H1 (cell line): ENCODE measurements around the gene HS1BP3. TPM values are rescaled to one million over a fixed set of nuclear protein-coding genes. Genes with fewer than 3 reads are reported as not detected.

Experiments
- CBX5 ChIP-seq: fragments of 300-800, 300-1000 bp; sonication (generic); IDR thresholded peaks from 2 replicates; pipeline ENCODE4 v1.7.1; 2016; ENCODE audit warnings: antibody characterized with exemption, low read length, low read depth
- EP300 ChIP-seq, 2 experiments: IDR thresholded peaks; 1 replicate in 1 of 2; 2 replicates in 1 of 2; pipeline ENCODE4 v1.6.1; 2011 to 2012; ENCODE audit warnings: low read depth in 2 of 2, low read length in 2 of 2, mild to moderate bottlenecking in 2 of 2, borderline replicate concordance in 1 of 2, inconsistent platforms in 1 of 2, moderate library complexity in 1 of 2
- HDAC6 ChIP-seq: IDR thresholded peaks from one replicate; pipeline ENCODE4 v1.7.1; 2012; ENCODE audit warnings: low read depth, mild to moderate bottlenecking, inconsistent platforms, low read length, moderate library complexity
- NRF1 ChIP-seq: IDR thresholded peaks from 2 replicates; pipeline ENCODE4 v1.6.1; 2011; ENCODE audit warnings: mild to moderate bottlenecking, low read depth, low read length, improper control_type of control experiment
- RNF2 ChIP-seq: fragments of 200-900, 300-1000 bp; sonication (generic); IDR thresholded peaks from 2 replicates; pipeline ENCODE4 v1.7.1; 2016; ENCODE audit warnings: borderline replicate concordance, low read depth, mild to moderate bottlenecking, antibody characterized with exemption, low read length; ENCODE audit not compliant: poor library complexity, severe bottlenecking; ENCODE audit errors: missing control alignments
- SRF ChIP-seq: IDR thresholded peaks from 2 replicates; pipeline ENCODE4 v1.6.1; 2011; ENCODE audit warnings: mild to moderate bottlenecking, low read depth, low read length, moderate library complexity
- TBP ChIP-seq: IDR thresholded peaks from 2 replicates; pipeline ENCODE4 v1.6.1; 2011; ENCODE audit warnings: low read depth, low read length, improper control_type of control experiment
- YY1 ChIP-seq: IDR thresholded peaks from 2 replicates; pipeline ENCODE4 v1.6.1; 2011; ENCODE audit warnings: low read depth, mild to moderate bottlenecking, low read length
- ZNF274 ChIP-seq: IDR thresholded peaks from 2 replicates; pipeline ENCODE4 v1.7.0; 2012; ENCODE audit warnings: low read length, borderline replicate concordance; ENCODE audit errors: extremely low read depth
- polyA plus RNA-seq, 7 experiments: library from polyadenylated mRNA; depleted of rRNA in 3 of 7; stranded (reverse) in 5 of 7; unstranded in 2 of 7; fragments of >200 nt in 5 of 7; fragments of 200-250 nt in 2 of 7; gene quantifications; 1 replicate in 5 of 7; 2 replicates in 1 of 7; 4 replicates in 1 of 7; pipeline versions ENCODE4 v1.2.1 to v1.2.3, GENCODE V29; 2011 to 2013; ENCODE audit warnings: missing spikeins in 2 of 7, mixed read lengths in 2 of 7
- total RNA-seq: library from RNA; stranded (reverse); fragmentation: NEBNext Ultra II Directional; extraction: Animal tissue kit (Norgen Biotek cat#: 25700); gene quantifications from 2 replicates; pipeline ENCODE4 v1.2.1, GENCODE V29; 2021
- TF ChIP-seq, protein P1 (sequence below): fragments of 300-600 bp; sonication (generic); IDR thresholded peaks from 2 replicates; pipeline ENCODE4 v1.7.1; 2012; ENCODE audit warnings: low read length, moderate library complexity, mild to moderate bottlenecking, inconsistent platforms; ENCODE audit not compliant: insufficient replicate concordance
- TF ChIP-seq, protein P2 (sequence below): IDR thresholded peaks from 2 replicates; pipeline ENCODE4 v1.6.1; 2012; ENCODE audit warnings: inconsistent platforms

Gene HS1BP3
- total and polyA plus RNA-seq, 2 of the 8 experiments (the other 6 are each of a cell fraction or from before 2014, with no cell fraction given), result 11.1 to 11.3 TPM

DNA sequence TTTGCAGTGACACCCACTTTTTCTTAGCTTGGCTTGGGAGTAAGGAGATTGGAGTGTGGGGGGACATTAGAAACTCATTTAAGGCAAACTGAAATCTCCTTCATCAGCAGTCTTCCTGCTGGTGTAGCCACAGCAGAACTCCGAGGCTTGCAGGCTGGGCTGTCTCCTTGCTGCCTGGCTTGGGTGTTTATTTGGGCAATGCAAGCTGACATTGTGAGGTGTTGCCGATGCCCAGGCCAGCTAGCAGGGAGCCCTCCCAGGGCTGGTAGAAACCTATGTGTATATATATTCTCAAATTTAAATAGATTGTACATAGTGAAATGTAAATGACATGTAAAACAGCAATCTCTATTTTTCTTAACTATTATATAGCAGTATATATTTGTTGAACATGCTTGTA, 27.9 kb upstream of the HS1BP3 start (continued):
- TF ChIP-seq, protein P1, sequence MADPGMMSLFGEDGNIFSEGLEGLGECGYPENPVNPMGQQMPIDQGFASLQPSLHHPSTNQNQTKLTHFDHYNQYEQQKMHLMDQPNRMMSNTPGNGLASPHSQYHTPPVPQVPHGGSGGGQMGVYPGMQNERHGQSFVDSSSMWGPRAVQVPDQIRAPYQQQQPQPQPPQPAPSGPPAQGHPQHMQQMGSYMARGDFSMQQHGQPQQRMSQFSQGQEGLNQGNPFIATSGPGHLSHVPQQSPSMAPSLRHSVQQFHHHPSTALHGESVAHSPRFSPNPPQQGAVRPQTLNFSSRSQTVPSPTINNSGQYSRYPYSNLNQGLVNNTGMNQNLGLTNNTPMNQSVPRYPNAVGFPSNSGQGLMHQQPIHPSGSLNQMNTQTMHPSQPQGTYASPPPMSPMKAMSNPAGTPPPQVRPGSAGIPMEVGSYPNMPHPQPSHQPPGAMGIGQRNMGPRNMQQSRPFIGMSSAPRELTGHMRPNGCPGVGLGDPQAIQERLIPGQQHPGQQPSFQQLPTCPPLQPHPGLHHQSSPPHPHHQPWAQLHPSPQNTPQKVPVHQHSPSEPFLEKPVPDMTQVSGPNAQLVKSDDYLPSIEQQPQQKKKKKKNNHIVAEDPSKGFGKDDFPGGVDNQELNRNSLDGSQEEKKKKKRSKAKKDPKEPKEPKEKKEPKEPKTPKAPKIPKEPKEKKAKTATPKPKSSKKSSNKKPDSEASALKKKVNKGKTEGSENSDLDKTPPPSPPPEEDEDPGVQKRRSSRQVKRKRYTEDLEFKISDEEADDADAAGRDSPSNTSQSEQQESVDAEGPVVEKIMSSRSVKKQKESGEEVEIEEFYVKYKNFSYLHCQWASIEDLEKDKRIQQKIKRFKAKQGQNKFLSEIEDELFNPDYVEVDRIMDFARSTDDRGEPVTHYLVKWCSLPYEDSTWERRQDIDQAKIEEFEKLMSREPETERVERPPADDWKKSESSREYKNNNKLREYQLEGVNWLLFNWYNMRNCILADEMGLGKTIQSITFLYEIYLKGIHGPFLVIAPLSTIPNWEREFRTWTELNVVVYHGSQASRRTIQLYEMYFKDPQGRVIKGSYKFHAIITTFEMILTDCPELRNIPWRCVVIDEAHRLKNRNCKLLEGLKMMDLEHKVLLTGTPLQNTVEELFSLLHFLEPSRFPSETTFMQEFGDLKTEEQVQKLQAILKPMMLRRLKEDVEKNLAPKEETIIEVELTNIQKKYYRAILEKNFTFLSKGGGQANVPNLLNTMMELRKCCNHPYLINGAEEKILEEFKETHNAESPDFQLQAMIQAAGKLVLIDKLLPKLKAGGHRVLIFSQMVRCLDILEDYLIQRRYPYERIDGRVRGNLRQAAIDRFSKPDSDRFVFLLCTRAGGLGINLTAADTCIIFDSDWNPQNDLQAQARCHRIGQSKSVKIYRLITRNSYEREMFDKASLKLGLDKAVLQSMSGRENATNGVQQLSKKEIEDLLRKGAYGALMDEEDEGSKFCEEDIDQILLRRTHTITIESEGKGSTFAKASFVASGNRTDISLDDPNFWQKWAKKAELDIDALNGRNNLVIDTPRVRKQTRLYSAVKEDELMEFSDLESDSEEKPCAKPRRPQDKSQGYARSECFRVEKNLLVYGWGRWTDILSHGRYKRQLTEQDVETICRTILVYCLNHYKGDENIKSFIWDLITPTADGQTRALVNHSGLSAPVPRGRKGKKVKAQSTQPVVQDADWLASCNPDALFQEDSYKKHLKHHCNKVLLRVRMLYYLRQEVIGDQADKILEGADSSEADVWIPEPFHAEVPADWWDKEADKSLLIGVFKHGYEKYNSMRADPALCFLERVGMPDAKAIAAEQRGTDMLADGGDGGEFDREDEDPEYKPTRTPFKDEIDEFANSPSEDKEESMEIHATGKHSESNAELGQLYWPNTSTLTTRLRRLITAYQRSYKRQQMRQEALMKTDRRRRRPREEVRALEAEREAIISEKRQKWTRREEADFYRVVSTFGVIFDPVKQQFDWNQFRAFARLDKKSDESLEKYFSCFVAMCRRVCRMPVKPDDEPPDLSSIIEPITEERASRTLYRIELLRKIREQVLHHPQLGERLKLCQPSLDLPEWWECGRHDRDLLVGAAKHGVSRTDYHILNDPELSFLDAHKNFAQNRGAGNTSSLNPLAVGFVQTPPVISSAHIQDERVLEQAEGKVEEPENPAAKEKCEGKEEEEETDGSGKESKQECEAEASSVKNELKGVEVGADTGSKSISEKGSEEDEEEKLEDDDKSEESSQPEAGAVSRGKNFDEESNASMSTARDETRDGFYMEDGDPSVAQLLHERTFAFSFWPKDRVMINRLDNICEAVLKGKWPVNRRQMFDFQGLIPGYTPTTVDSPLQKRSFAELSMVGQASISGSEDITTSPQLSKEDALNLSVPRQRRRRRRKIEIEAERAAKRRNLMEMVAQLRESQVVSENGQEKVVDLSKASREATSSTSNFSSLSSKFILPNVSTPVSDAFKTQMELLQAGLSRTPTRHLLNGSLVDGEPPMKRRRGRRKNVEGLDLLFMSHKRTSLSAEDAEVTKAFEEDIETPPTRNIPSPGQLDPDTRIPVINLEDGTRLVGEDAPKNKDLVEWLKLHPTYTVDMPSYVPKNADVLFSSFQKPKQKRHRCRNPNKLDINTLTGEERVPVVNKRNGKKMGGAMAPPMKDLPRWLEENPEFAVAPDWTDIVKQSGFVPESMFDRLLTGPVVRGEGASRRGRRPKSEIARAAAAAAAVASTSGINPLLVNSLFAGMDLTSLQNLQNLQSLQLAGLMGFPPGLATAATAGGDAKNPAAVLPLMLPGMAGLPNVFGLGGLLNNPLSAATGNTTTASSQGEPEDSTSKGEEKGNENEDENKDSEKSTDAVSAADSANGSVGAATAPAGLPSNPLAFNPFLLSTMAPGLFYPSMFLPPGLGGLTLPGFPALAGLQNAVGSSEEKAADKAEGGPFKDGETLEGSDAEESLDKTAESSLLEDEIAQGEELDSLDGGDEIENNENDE, result no peak
- TF ChIP-seq HDAC6 (no peak), EP300 (IDR thresholded peaks at IDR 0.05; ENCODE audit: borderline replicate concordance in 1 of 2, low read depth in 2 of 2, low read length in 2 of 2) (no peak), SRF (no peak), TBP (no peak), CBX5 (no peak), NRF1 (no peak), ZNF274 (no peak), YY1 (no peak), RNF2 (no peak)
- TF ChIP-seq, protein P2, sequence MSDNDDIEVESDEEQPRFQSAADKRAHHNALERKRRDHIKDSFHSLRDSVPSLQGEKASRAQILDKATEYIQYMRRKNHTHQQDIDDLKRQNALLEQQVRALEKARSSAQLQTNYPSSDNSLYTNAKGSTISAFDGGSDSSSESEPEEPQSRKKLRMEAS, result no peak
